SJCRH30 (cell line): ENCODE measurements around the gene SIM1. TPM values are rescaled to one million over a fixed set of nuclear protein-coding genes. Genes with fewer than 3 reads are reported as not detected.

Source experiments
- DNase-seq, 2 experiments: peaks; one replicate each; pipeline ENCODE4 v3.0.0-alpha.2; 2015 to 2020
- H3K27ac ChIP-seq: fragments of 250-450 bp; sonication (Bioruptor Pico); 2 replicates; pipeline ENCODE4 v1.5.1; 2020; ENCODE audit warnings: mild to moderate bottlenecking, moderate library complexity
- H3K27me3 ChIP-seq: fragments of 250-450 bp; sonication (Bioruptor Pico); 2 replicates; pipeline ENCODE4 v1.5.1; 2020; ENCODE audit warnings: mild to moderate bottlenecking, moderate library complexity
- H3K36me3 ChIP-seq: fragments of 250-450 bp; sonication (Bioruptor Pico); 2 replicates; pipeline ENCODE4 v1.5.1; 2020; ENCODE audit warnings: mild to moderate bottlenecking, moderate library complexity
- H3K4me1 ChIP-seq: fragments of 250-450 bp; sonication (Bioruptor Pico); 2 replicates; pipeline ENCODE4 v1.5.1; 2020; ENCODE audit warnings: mild to moderate bottlenecking, moderate library complexity
- H3K4me3 ChIP-seq: fragments of 250-450 bp; sonication (Bioruptor Pico); 2 replicates; pipeline ENCODE4 v1.5.1; 2020; ENCODE audit warnings: mild to moderate bottlenecking, moderate library complexity
- H3K9me3 ChIP-seq: fragments of 250-450 bp; sonication (Bioruptor Pico); replicated peaks from 2 replicates; pipeline ENCODE4 v1.5.1; 2020; ENCODE audit warnings: mild to moderate bottlenecking, moderate library complexity
- total RNA-seq: library from RNA; depleted of rRNA; stranded (reverse); fragments of >200 nt; shearing (Covaris generic); gene quantifications from 2 replicates; pipeline ENCODE4 v1.2.3, GENCODE V29; 2014

The SIM1 gene
- total RNA-seq, 1 experiment from 2014 or later: 1.2 TPM

- Histone ChIP-seq H3K4me1 (no peaks in the 10 kb centered on the region), H3K9me3 (no peaks in the 10 kb centered on the region; the same call in 1 of the 2 replicates), H3K27ac (no peak overlapping the region), H3K4me3 (no peak overlapping the region), H3K36me3 (no peaks in the 10 kb centered on the region), H3K27me3 (no peaks in the 10 kb centered on the region)
- DNase-seq: no peak
Observed at GRCh38 chr6:100454551-100455229, 10.0 kb downstream of the SIM1 start.

GRCh38 chr6:100453701-100454521, 10.8 kb downstream of the SIM1 start:
- H3K36me3 ChIP-seq: no peaks in the 10 kb centered on the region
- H3K27ac ChIP-seq: no peak overlapping the region
- no peak for DNase-seq
- no peaks in the 10 kb centered on the region for H3K27me3 ChIP-seq
- no peak overlapping the region for H3K4me3 ChIP-seq
- H3K9me3 ChIP-seq: no peaks in the 10 kb centered on the region; the same call in 1 of the 2 replicates
- no peaks in the 10 kb centered on the region for H3K4me1 ChIP-seq

GRCh38 chr6:100452998-100453397, 11.7 kb downstream of the SIM1 start:
- no peaks in the 10 kb centered on the region for H3K4me1 ChIP-seq
- no peak overlapping the region for H3K4me3 ChIP-seq
- H3K36me3 ChIP-seq: no peaks in the 10 kb centered on the region
- no peak overlapping the region for H3K27ac ChIP-seq
- H3K27me3 ChIP-seq: no peaks in the 10 kb centered on the region
- no peaks in the 10 kb centered on the region; the same call in 1 of the 2 replicates for H3K9me3 ChIP-seq
- no peak for DNase-seq

GRCh38 chr6:100451577-100451976, 13.1 kb downstream of the SIM1 start:
- Histone ChIP-seq H3K27ac (no peak overlapping the region), H3K4me1 (no peaks in the 10 kb centered on the region), H3K27me3 (no peaks in the 10 kb centered on the region), H3K4me3 (no peak overlapping the region), H3K36me3 (no peaks in the 10 kb centered on the region), H3K9me3 (no peaks in the 10 kb centered on the region; the same call in 1 of the 2 replicates)
- no peak for DNase-seq

GRCh38 chr6:100449239-100449691, 15.5 kb downstream of the SIM1 start:
- H3K4me3 ChIP-seq: no peak overlapping the region
- H3K4me1 ChIP-seq: no peaks in the 10 kb centered on the region
- H3K9me3 ChIP-seq: no peaks in the 10 kb centered on the region
- H3K36me3 ChIP-seq: no peaks in the 10 kb centered on the region
- no peak overlapping the region for H3K27ac ChIP-seq
- H3K27me3 ChIP-seq: no peaks in the 10 kb centered on the region
- no peak for DNase-seq

- no peaks in the 10 kb centered on the region for H3K4me1 ChIP-seq
- H3K27me3 ChIP-seq: no peaks in the 10 kb centered on the region
Observed at GRCh38 chr6:100447900-100448748, 16.6 kb downstream of the SIM1 start.

GRCh38 chr6:100447081-100447899, 17.4 kb downstream of the SIM1 start:
- no peak overlapping the region for H3K4me3 ChIP-seq
- no peak for DNase-seq
- H3K4me1 ChIP-seq: no peaks in the 10 kb centered on the region
- 0 out of 2 replicates have a peak, but pooled peaks cover 1% of the 10 kb centered on the region for H3K36me3 ChIP-seq
- H3K27ac ChIP-seq: no peak overlapping the region
- no peaks in the 10 kb centered on the region for H3K9me3 ChIP-seq
- H3K27me3 ChIP-seq: no peaks in the 10 kb centered on the region

More at GRCh38 chr6:100447900-100448748, 16.6 kb downstream of the SIM1 start:
- Histone ChIP-seq H3K27ac (no peak overlapping the region), H3K9me3 (no peaks in the 10 kb centered on the region), H3K4me3 (no peak overlapping the region), H3K36me3 (no peaks in the 10 kb centered on the region)
- no peak for DNase-seq

- Histone ChIP-seq H3K4me3 (no peak overlapping the region), H3K9me3 (no peaks in the 10 kb centered on the region), H3K27me3 (no peaks in the 10 kb centered on the region), H3K27ac (no peak overlapping the region), H3K4me1 (no peaks in the 10 kb centered on the region), H3K36me3 (0 out of 2 replicates have a peak, but pooled peaks cover 2% of the 10 kb centered on the region)
- DNase-seq: no peak
Observed at GRCh38 chr6:100446115-100447080, 18.3 kb downstream of the SIM1 start.

GRCh38 chr6:100445512-100445911, 19.2 kb downstream of the SIM1 start:
- H3K27ac ChIP-seq: no peak overlapping the region
- no peaks in the 10 kb centered on the region for H3K4me1 ChIP-seq
- H3K36me3 ChIP-seq: 0 out of 2 replicates have a peak, but pooled peaks cover 2% of the 10 kb centered on the region
- no peaks in the 10 kb centered on the region for H3K27me3 ChIP-seq
- H3K9me3 ChIP-seq: no peaks in the 10 kb centered on the region
- DNase-seq: no peak
- H3K4me3 ChIP-seq: no peak overlapping the region

GRCh38 chr6:100440935-100441334, 23.8 kb downstream of the SIM1 start:
- no peaks in the 10 kb centered on the region for H3K9me3 ChIP-seq
- no peak overlapping the region for H3K4me3 ChIP-seq
- H3K27ac ChIP-seq: no peak overlapping the region
- H3K27me3 ChIP-seq: no peaks in the 10 kb centered on the region
- DNase-seq: no peak
- no peaks in the 10 kb centered on the region for H3K4me1 ChIP-seq
- H3K36me3 ChIP-seq: 0 out of 2 replicates have a peak, but pooled peaks cover 2% of the 10 kb centered on the region

- no peak overlapping the region for H3K27ac ChIP-seq
- DNase-seq: no peak
Observed at GRCh38 chr6:100435299-100435698, 29.4 kb downstream of the SIM1 start.

GRCh38 chr6:100433726-100434435, 30.8 kb downstream of the SIM1 start:
- H3K4me1 ChIP-seq: no peaks in the 10 kb centered on the region; the same call in 1 of the 2 replicates
- no peak overlapping the region for H3K27ac ChIP-seq

More at GRCh38 chr6:100435299-100435698, 29.4 kb downstream of the SIM1 start:
- Histone ChIP-seq H3K4me1 (no peaks in the 10 kb centered on the region), H3K4me3 (no peak overlapping the region), H3K27me3 (no peaks in the 10 kb centered on the region), H3K9me3 (no peaks in the 10 kb centered on the region; the same call in 1 of the 2 replicates), H3K36me3 (no peaks in the 10 kb centered on the region; the same call in 1 of the 2 replicates)

More at GRCh38 chr6:100433726-100434435, 30.8 kb downstream of the SIM1 start:
- DNase-seq: no peak
- no peaks in the 10 kb centered on the region; the same call in 1 of the 2 replicates for H3K36me3 ChIP-seq
- no peaks in the 10 kb centered on the region for H3K27me3 ChIP-seq
- no peaks in the 10 kb centered on the region; the same call in 1 of the 2 replicates for H3K9me3 ChIP-seq
- no peak overlapping the region for H3K4me3 ChIP-seq
